Measurements from ENCODE around the gene MPPED1. TPM values are rescaled to one million over a fixed set of nuclear protein-coding genes. Genes with fewer than 3 reads are reported as not detected.

MPPED1 gene
- total RNA-seq, 1 donor: not detected

GRCh38 chr22:43478621-43479300 is 66.9 kb downstream of the MPPED1 start:
- no peak for DNase-seq (ENCODE audit: low read depth)
- TF ChIP-seq CTCF (IDR thresholded peaks at IDR 0.05; ENCODE audit: insufficient read depth, low read length): no peak
- H3K4me3 ChIP-seq (ENCODE audit: low read depth, low read length): no peak overlapping the region

- no peak overlapping the region for H3K4me3 ChIP-seq (ENCODE audit: low read depth, low read length)
- no peak for TF ChIP-seq CTCF (IDR thresholded peaks at IDR 0.05; ENCODE audit: insufficient read depth, low read length)
- DNase-seq (ENCODE audit: low read depth): no peak
These were observed 67.6 kb downstream of the MPPED1 start for GRCh38 chr22:43479301-43479950.

GRCh38 chr22:43479962-43480361 is 68.1 kb downstream of the MPPED1 start:
- DNase-seq (ENCODE audit: low read depth): no peak
- H3K4me3 ChIP-seq (ENCODE audit: low read depth, low read length): no peak overlapping the region
- no peak for TF ChIP-seq CTCF (IDR thresholded peaks at IDR 0.05; ENCODE audit: insufficient read depth, low read length)

GRCh38 chr22:43481568-43482317 is 69.9 kb downstream of the MPPED1 start:
- no peak overlapping the region for H3K4me3 ChIP-seq (ENCODE audit: low read depth, low read length)
- TF ChIP-seq CTCF (IDR thresholded peaks at IDR 0.05; ENCODE audit: insufficient read depth, low read length): no peak
- DNase-seq (ENCODE audit: low read depth): no peak

- DNase-seq (ENCODE audit: low read depth): no peak
- no peak for TF ChIP-seq CTCF (IDR thresholded peaks at IDR 0.05; ENCODE audit: insufficient read depth, low read length)
- no peak overlapping the region for H3K4me3 ChIP-seq (ENCODE audit: low read depth, low read length)
These were observed 70.5 kb downstream of the MPPED1 start for GRCh38 chr22:43482318-43482625.

- no peak for TF ChIP-seq CTCF (IDR thresholded peaks at IDR 0.05; ENCODE audit: insufficient read depth, low read length)
- no peak for DNase-seq (ENCODE audit: low read depth)
- no peak overlapping the region for H3K4me3 ChIP-seq (ENCODE audit: low read depth, low read length)
These were observed 71.5 kb downstream of the MPPED1 start for GRCh38 chr22:43483266-43483665.

All from fibroblast of the aortic adventitia (primary cell).